Measurements from ENCODE around the gene AKR1D1.
"Not testable (repeated sequence)": the region's sequence is repeated elsewhere in the genome, so short reads cannot be mapped to it uniquely, and the experiment has no call there.

AKR1D1 gene

GRCh38 chr7:138070908-138071307 lies 5.4 kb upstream of the AKR1D1 start:
- Histone ChIP-seq H3K4me3 (ENCODE audit: low read depth, low read length) (no peak overlapping the region), H2AFZ (no peak overlapping the region), H3K9ac (no peak overlapping the region), H3K9me3 (ENCODE audit: control insufficient read depth, low read length) (no peaks in the 10 kb centered on the region), H3K36me3 (ENCODE audit: control insufficient read depth, insufficient read depth, low read length) (no peaks in the 10 kb centered on the region), H3K79me2 (no peaks in the 10 kb centered on the region), H3K27me3 (ENCODE audit: control insufficient read depth, insufficient read depth, low read length) (no peaks in the 10 kb centered on the region), H3K4me1 (no peaks in the 10 kb centered on the region), H3K27ac (no peak overlapping the region), H3K4me2 (ENCODE audit: low read length) (no peak overlapping the region)
- no peak for TF ChIP-seq CTCF (IDR thresholded peaks at IDR 0.05)

DNA sequence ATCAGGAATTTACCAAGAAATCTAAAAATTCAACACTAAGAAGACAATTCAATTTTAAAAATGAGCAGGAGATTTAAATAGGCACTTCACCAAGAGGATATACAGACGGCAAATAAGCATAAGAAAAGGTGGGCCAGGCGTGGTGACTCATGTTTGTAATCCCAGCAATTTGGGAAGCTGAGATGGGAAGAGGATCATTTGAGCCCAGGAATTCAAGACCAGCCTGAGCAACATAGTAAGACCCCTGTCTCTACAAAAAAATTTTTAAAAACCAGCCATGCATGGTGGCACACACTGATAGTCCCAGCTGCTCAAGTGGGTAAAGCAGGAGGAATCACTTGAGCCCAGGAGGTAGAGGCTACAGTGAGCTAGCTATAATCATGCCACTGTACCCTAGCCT lies 3.5 kb upstream of the AKR1D1 start:
- Histone ChIP-seq H3K4me3 (ENCODE audit: low read depth, low read length) (no peak overlapping the region), H3K4me1 (no peaks in the 10 kb centered on the region), H3K9ac (no peak overlapping the region), H3K4me2 (ENCODE audit: low read length) (no peak overlapping the region), H3K27ac (no peak overlapping the region), H3K79me2 (no peaks in the 10 kb centered on the region), H2AFZ (no peak overlapping the region), H3K36me3 (ENCODE audit: control insufficient read depth, insufficient read depth, low read length) (no peaks in the 10 kb centered on the region), H3K27me3 (ENCODE audit: control insufficient read depth, insufficient read depth, low read length) (no peaks in the 10 kb centered on the region), H3K9me3 (ENCODE audit: control insufficient read depth, low read length) (no peaks in the 10 kb centered on the region)
- TF ChIP-seq CTCF (IDR thresholded peaks at IDR 0.05), result no peak

DNA sequence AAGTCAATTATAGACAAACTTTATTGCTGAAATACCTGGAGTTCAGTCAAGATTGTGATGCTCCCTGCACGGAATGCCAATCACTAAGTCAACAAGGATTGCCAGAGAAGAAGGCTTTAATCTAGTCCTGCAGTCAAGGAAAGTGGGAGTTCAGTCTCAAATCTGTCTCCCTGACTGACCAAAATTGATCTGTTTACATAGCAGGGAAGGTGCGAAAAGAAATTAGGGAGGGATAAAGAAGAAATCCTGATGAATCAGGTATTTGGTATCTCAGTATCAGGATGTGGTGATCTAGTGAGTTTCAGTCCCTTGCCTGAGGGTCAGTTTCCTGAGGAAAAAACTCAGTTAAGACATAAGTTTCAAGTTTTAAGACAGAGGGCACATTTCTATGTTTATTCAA lies 2.1 kb upstream of the AKR1D1 start:
- Histone ChIP-seq H3K9ac (no peak overlapping the region), H2AFZ (no peak overlapping the region), H3K9me3 (ENCODE audit: control insufficient read depth, low read length) (no peaks in the 10 kb centered on the region), H3K4me1 (no peaks in the 10 kb centered on the region), H3K4me3 (ENCODE audit: low read depth, low read length) (no peak overlapping the region), H3K4me2 (ENCODE audit: low read length) (no peak overlapping the region), H3K27me3 (ENCODE audit: control insufficient read depth, insufficient read depth, low read length) (no peaks in the 10 kb centered on the region), H3K79me2 (no peaks in the 10 kb centered on the region), H3K27ac (no peak overlapping the region), H3K36me3 (ENCODE audit: control insufficient read depth, insufficient read depth, low read length) (no peaks in the 10 kb centered on the region)
- TF ChIP-seq CTCF (IDR thresholded peaks at IDR 0.05), result no peak

DNA sequence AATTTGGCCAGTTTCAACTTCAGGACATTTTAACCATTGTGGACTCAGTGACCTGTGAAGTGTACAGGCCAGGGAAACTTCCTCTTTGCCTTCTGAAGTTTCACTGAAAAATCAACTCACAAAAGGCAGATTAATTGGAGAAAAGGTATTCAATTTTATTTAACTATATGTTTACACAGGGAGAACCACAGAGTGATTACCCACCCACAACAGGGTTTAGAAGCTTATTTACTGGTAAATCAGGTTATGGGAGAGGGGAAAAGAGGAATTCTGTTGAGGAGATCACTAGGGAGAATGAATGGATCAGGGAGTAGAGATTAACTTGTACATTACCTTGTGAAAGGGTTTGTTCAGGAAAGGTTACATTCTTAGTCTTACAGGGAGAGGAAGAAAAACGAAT lies 1.7 kb upstream of the AKR1D1 start:
- Histone ChIP-seq H3K9me3 (ENCODE audit: control insufficient read depth, low read length) (no peaks in the 10 kb centered on the region), H3K36me3 (ENCODE audit: control insufficient read depth, insufficient read depth, low read length) (no peaks in the 10 kb centered on the region), H3K4me3 (ENCODE audit: low read depth, low read length) (no peak overlapping the region), H3K9ac (no peak overlapping the region), H3K4me1 (no peaks in the 10 kb centered on the region), H2AFZ (no peak overlapping the region), H3K27me3 (ENCODE audit: control insufficient read depth, insufficient read depth, low read length) (no peaks in the 10 kb centered on the region), H3K79me2 (no peaks in the 10 kb centered on the region), H3K27ac (no peak overlapping the region), H3K4me2 (ENCODE audit: low read length) (no peak overlapping the region)
- no peak for TF ChIP-seq CTCF (IDR thresholded peaks at IDR 0.05)

DNA sequence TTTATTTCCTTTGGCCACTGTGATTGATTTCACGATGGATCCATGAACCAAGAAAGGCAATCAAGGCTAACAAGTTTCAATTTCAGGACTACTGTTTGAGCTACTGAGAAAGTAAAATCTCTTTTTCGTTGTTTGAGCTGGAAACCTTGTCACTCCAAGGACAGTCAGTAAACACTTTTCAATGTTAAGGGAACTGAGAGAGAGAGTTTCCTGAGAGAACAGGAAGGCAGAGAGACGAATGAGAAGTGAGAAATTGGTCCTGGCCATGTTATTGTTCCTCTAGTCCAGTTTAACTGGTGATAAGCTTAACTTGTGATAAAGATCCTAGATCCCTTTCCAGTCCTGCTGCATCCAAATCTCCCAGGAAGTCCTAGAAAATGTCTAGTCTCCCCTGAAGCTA lies 909 bp upstream of the AKR1D1 start:
- H3K79me2 ChIP-seq, result no peaks in the 10 kb centered on the region
- no peaks in the 10 kb centered on the region for H3K9me3 ChIP-seq (ENCODE audit: control insufficient read depth, low read length)
- no peak overlapping the region for H3K4me3 ChIP-seq (ENCODE audit: low read depth, low read length)
- no peaks in the 10 kb centered on the region for H3K27me3 ChIP-seq (ENCODE audit: control insufficient read depth, insufficient read depth, low read length)
- H3K9ac ChIP-seq, result no peak overlapping the region
- H2AFZ ChIP-seq, result no peak overlapping the region
- H3K4me1 ChIP-seq, result no peaks in the 10 kb centered on the region
- H3K27ac ChIP-seq, result no peak overlapping the region
- H3K4me2 ChIP-seq (ENCODE audit: low read length), result no peak overlapping the region
- TF ChIP-seq CTCF (IDR thresholded peaks at IDR 0.05), result no peak
- H3K36me3 ChIP-seq (ENCODE audit: control insufficient read depth, insufficient read depth, low read length), result no peaks in the 10 kb centered on the region

DNA sequence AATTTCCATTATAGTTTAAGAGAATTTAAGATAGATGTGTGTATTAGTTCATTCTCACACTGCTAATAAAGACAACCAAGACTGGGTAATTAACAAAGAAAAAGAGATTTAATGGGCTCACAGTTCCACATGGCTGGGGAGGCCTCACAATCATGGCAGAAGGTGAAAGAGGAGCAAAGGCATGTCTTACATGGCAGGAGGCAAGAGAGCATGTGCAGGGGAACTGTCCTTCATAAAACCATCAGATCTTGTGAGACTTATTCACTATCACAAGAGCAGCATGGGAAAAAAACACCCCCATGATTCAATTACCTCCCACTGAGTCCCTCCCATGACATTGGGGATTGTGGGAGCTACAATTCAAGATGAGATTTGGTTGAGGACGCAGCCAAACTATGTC lies 473 bp upstream of the AKR1D1 start:
- not testable (repeated sequence) for H3K4me3 ChIP-seq (ENCODE audit: low read depth, low read length); H3K36me3 ChIP-seq (ENCODE audit: control insufficient read depth, insufficient read depth, low read length); H3K27me3 ChIP-seq (ENCODE audit: control insufficient read depth, insufficient read depth, low read length); H2AFZ ChIP-seq; H3K9me3 ChIP-seq (ENCODE audit: control insufficient read depth, low read length); H3K4me2 ChIP-seq (ENCODE audit: low read length); H3K4me1 ChIP-seq; H3K79me2 ChIP-seq; H3K27ac ChIP-seq; H3K9ac ChIP-seq
